ENCODE measurements around the gene NACC1. TPM values are rescaled to one million over a fixed set of nuclear protein-coding genes. Genes with fewer than 3 reads are reported as not detected.

NACC1 gene
- total RNA-seq, 1 experiment from 2014 or later = 237 TPM

GRCh38 chr19:13150931-13151604 is 33.0 kb downstream of the NACC1 start:
- ATAC-seq (no peak), DNase-seq (ENCODE audit: low spot score) (no peak)
- Mint-ChIP-seq H3K27ac (peak overlapping the region; percentile 99), H3K36me3 (peaks cover 20% of the 10 kb centered on the region), H3K9me3 (no peaks in the 10 kb centered on the region), H3K4me3 (peak overlapping the region; percentile 99), H3K27me3 (ENCODE audit: low read depth) (peaks cover 7% of the 10 kb centered on the region; the same call in 1 of the 2 replicates), H3K4me1 (peaks cover 13% of the 10 kb centered on the region)
- CTCF ChIA-PET = interaction anchor here (1.1 to 2.5 kb wide), 10 partner anchors 10 to 55 kb away, joined by 3 to 31 read pairs (median 6); partner anchors contain the start of gene NACC1
- POLR2A ChIA-PET = interaction anchor here (0.6 to 2.5 kb wide), 4 partner anchors 13 to 44 kb away, joined by 3 to 29 read pairs (median 14); partner anchors contain the start of gene NACC1
- TF ChIP-seq TEAD4 (CRISPR knock-in tag; IDR thresholded peaks at IDR 0.05) (no peak), ELF4 (CRISPR knock-in tag; IDR thresholded peaks at IDR 0.05; ENCODE audit: low read depth) (no peak), EMX1 (CRISPR knock-in tag; IDR thresholded peaks at IDR 0.05) (0 out of 2 replicates have a peak, but pooled peaks have one; percentile 20), ZNF138 (CRISPR knock-in tag; conservative IDR thresholded peaks at IDR 0.05) (no peak), ZNF232 (CRISPR knock-in tag; IDR thresholded peaks at IDR 0.05) (no peak), SOX15 (CRISPR knock-in tag; IDR thresholded peaks at IDR 0.05) (no peak), FOXP1 (CRISPR knock-in tag; IDR thresholded peaks at IDR 0.05; ENCODE audit: borderline replicate concordance) (no peak), CBFB (CRISPR knock-in tag; IDR thresholded peaks at IDR 0.05; ENCODE audit: low read depth) (no peak), ERG (CRISPR knock-in tag; IDR thresholded peaks at IDR 0.05) (0 out of 2 replicates have a peak, but pooled peaks have one; percentile 13), FOXK1 (CRISPR knock-in tag; IDR thresholded peaks at IDR 0.05) (no peak)

GRCh38 chr19:13151605-13152355 is 33.7 kb downstream of the NACC1 start:
- DNase-seq (ENCODE audit: low spot score) (peak; percentile 97), ATAC-seq (peak; percentile 37)
- Mint-ChIP-seq H3K9me3 (no peaks in the 10 kb centered on the region), H3K4me1 (peaks cover 20% of the 10 kb centered on the region), H3K27ac (peak overlapping the region; percentile 99), H3K27me3 (ENCODE audit: low read depth) (peaks cover 7% of the 10 kb centered on the region; the same call in 1 of the 2 replicates), H3K4me3 (peak overlapping the region; percentile 99), H3K36me3 (peaks cover 20% of the 10 kb centered on the region)
- POLR2A ChIA-PET = interaction anchor here (0.8 to 5.5 kb wide), 14 partner anchors 13 to 695 kb away, joined by 3 to 167 read pairs (median 4); partner anchors contain the start of gene NACC1
- CTCF ChIA-PET = interaction anchor here (0.8 to 2.2 kb wide), 5 partner anchors 12 to 985 kb away, joined by 3 to 21 read pairs (median 5); no protein-coding TSS in a partner anchor
- TF ChIP-seq KAT7 (CRISPR knock-in tag; IDR thresholded peaks at IDR 0.05; ENCODE audit: borderline replicate concordance) = no peak
- no peak for TF ChIP-seq MLX (CRISPR knock-in tag; IDR thresholded peaks at IDR 0.05)
- peak; percentile 77 for TF ChIP-seq USF2 (CRISPR knock-in tag; IDR thresholded peaks at IDR 0.05)
- peak; percentile 82 for TF ChIP-seq USF1 (CRISPR knock-in tag; IDR thresholded peaks at IDR 0.05)
- TF ChIP-seq E2F5 (CRISPR knock-in tag; IDR thresholded peaks at IDR 0.05) = peak; percentile 97
- TF ChIP-seq JAZF1 (CRISPR knock-in tag; IDR thresholded peaks at IDR 0.05) = no peak
- no peak for TF ChIP-seq ZNF232 (CRISPR knock-in tag; IDR thresholded peaks at IDR 0.05)
- no peak for TF ChIP-seq ZNF263 (CRISPR knock-in tag; IDR thresholded peaks at IDR 0.05; ENCODE audit: low read depth)
- peak; percentile 77; the same call in 1 of the 2 replicates for TF ChIP-seq ZNF281 (CRISPR knock-in tag; IDR thresholded peaks at IDR 0.05)
- TF ChIP-seq CREB1 (CRISPR knock-in tag; IDR thresholded peaks at IDR 0.05) = peak; percentile 69; the same call in 1 of the 2 replicates
- TF ChIP-seq ZNF423 (CRISPR knock-in tag; IDR thresholded peaks at IDR 0.05) = peak; percentile 97
- TF ChIP-seq ZBTB21 (CRISPR knock-in tag; IDR thresholded peaks at IDR 0.05; ENCODE audit: borderline replicate concordance) = peak; percentile 51; the same call in 1 of the 2 replicates
- no peak for TF ChIP-seq CDX4 (CRISPR knock-in tag; IDR thresholded peaks at IDR 0.05; ENCODE audit: borderline replicate concordance)
- TF ChIP-seq SMAD3 (CRISPR knock-in tag; IDR thresholded peaks at IDR 0.05; ENCODE audit: borderline replicate concordance) = no peak
